GM19324 (cell line): ENCODE measurements around the gene STRIP1.
"Not testable (repeated sequence)": the region's sequence is repeated elsewhere in the genome, so short reads cannot be mapped to it uniquely, and the experiment has no call there.

Experiments
- ATAC-seq: cut with Tn5 transposase; IDR thresholded peaks from one replicate; pipeline ENCODE4 v1.9.1; 2021; ENCODE audit warnings: mild to moderate bottlenecking, moderate library complexity; ENCODE audit not compliant: unreplicated experiment, low FRiP score

Gene STRIP1

GRCh38 chr1:110067893-110068645 lies 33.6 kb downstream of the STRIP1 start:
- no peak for ATAC-seq

- ATAC-seq: no peak
Observed at GRCh38 chr1:110068646-110069403, 34.4 kb downstream of the STRIP1 start.

- no peak for ATAC-seq
Observed at GRCh38 chr1:110069404-110070281, 35.2 kb downstream of the STRIP1 start.

- ATAC-seq: no peak
Observed at GRCh38 chr1:110070282-110070669, 35.9 kb downstream of the STRIP1 start.

- ATAC-seq: no peak
Observed at GRCh38 chr1:110070671-110071242, 36.3 kb downstream of the STRIP1 start, which contains the start of gene ALX3. TSS of gene ALX3 (minus strand) at chr1:110070672. CDS start at chr1:110070612, 60 bp downstream.

- no peak for ATAC-seq
Observed at GRCh38 chr1:110074166-110074565, 39.7 kb downstream of the STRIP1 start.

- ATAC-seq: no peak
Observed at GRCh38 chr1:110076789-110077500, 42.5 kb downstream of the STRIP1 start.

- ATAC-seq: not testable (repeated sequence)
Observed at GRCh38 chr1:110079995-110080394, 45.6 kb downstream of the STRIP1 start.

GRCh38 chr1:110081061-110081460 lies 46.6 kb downstream of the STRIP1 start:
- ATAC-seq: no peak

GRCh38 chr1:110082477-110082876 lies 48.1 kb downstream of the STRIP1 start:
- no peak for ATAC-seq

GRCh38 chr1:110083061-110083865 lies 48.8 kb downstream of the STRIP1 start:
- no peak for ATAC-seq

GRCh38 chr1:110083866-110084226 lies 49.4 kb downstream of the STRIP1 start:
- ATAC-seq: no peak

- ATAC-seq: no peak
Observed at GRCh38 chr1:110084227-110085078, 50.0 kb downstream of the STRIP1 start.

- ATAC-seq: no peak
Observed at GRCh38 chr1:110085671-110086070, 51.2 kb downstream of the STRIP1 start.

- no peak for ATAC-seq
Observed at GRCh38 chr1:110086961-110087360, 52.5 kb downstream of the STRIP1 start.

GRCh38 chr1:110087812-110088738 lies 53.7 kb downstream of the STRIP1 start:
- no peak for ATAC-seq

GRCh38 chr1:110088739-110089316 lies 54.4 kb downstream of the STRIP1 start:
- ATAC-seq: no peak
